HG02678 (cell line): ENCODE measurements around the gene KLF13.
"Not testable (repeated sequence)": the region's sequence is repeated elsewhere in the genome, so short reads cannot be mapped to it uniquely, and the experiment has no call there.

Experiments used
- ATAC-seq: cut with Tn5 transposase; IDR thresholded peaks from one replicate; pipeline ENCODE4 v1.9.1; 2021; ENCODE audit warnings: mild to moderate bottlenecking, moderate library complexity; ENCODE audit not compliant: unreplicated experiment

KLF13 gene

DNA sequence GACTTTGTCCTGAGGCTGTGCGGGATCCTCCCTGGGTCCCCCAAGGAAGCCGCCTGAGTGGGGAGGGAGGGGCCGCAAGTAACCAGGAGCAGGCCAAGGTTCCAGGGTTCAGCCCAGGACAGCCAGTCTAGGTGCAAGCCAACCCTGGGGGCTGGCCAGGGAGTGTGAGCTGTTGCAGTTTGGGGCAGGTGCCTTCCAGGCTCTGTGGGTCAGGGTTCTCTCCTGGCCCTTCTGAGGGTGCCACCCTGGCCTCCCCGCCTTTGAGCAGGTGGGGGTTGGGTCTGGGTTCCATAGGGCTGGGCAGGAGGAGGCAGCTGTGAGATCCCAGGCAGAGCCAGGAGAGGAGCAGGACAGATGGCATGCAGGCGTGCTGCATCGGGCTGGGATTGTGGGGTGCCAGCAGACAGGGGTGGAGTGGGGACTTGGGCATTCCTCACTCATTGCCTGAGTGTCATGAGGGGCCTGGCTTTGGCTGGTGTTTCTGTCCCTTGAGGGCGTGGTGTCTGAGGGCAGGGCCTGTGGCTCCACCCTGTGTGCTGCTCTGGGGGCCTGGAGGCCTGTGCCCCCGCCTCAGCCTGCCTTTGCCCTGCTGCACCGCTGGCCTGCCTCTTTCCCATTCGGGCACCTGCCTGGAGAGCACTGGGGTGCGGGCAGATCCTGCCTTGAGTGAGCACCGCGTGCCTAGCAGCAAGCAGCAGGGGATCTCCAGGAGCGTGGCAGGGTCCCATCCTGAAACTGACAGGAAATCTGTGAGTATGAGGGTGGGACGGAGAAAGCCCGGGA is 18.4 kb downstream of the KLF13 start:
- ATAC-seq = peak; percentile 38

DNA sequence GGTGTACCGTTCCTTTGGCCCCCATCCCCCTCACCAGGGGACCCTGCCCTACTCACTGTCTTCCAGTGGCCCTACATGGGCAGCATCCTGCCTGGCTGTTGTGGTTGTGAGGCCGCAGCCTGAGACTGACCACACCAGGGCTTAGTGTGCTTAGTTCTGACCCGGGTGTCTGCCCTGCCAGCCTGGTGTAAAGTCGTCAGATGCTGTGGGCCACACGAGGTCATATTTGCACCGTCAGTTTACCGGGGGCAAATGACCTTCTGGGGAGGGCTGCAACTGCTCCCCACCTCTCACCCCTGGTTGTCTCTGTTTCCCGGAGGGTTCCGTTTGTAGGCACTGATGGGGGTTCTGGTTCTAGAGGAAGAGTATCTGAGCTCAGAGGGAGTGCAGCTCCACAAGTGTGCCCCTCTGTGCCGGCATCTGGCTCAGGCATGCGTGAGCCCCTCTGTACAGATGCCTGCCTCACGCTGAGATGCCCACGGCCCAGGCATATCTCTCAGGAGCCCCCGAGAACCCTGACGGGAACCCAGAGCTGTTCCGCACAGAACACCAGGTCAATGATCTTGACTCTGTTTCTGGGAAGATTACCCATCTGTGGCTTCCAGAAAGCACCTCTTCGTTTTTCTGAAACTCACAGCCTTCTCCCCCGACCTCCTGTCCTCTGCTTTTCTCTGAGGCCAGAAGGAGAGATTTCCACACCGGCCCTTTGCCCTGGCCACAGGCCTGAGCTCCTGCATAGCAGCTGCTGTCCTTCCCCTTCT is 19.2 kb downstream of the KLF13 start:
- peak; percentile 38 for ATAC-seq

DNA sequence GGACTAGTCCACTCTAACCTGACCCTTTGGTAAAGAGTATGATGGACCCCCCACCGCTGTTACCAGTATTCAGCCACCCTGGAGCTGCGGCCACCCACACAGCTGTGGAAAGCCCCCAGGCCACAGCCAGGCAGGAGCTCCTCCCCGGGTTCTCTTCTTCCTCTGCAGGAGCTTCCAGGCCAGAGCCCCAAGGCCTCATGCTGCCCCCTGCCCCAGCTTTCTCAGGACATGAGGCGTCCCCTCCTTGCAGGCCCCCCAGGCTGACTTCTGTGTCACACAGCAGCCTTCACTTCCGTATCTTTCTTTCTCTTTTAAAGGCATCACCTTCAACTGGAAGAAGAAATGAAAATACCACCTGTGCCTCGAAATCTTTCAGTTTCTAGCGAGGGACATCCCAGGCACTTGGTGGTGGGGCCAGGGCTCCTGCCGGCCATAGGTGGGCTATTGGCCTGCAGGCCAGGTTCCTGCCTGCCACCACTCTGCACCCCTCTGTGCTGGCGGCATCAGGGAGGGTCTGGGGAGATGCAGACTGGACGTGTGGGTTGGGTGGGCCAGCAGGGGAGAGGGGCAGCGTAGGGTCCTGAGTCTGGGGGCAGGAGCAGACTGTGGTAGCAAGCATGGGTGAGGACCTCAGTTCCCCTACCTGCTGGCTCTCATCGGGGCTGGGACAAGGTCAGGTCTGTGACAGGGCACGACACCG is 19.9 kb downstream of the KLF13 start:
- peak; percentile 54 for ATAC-seq

DNA sequence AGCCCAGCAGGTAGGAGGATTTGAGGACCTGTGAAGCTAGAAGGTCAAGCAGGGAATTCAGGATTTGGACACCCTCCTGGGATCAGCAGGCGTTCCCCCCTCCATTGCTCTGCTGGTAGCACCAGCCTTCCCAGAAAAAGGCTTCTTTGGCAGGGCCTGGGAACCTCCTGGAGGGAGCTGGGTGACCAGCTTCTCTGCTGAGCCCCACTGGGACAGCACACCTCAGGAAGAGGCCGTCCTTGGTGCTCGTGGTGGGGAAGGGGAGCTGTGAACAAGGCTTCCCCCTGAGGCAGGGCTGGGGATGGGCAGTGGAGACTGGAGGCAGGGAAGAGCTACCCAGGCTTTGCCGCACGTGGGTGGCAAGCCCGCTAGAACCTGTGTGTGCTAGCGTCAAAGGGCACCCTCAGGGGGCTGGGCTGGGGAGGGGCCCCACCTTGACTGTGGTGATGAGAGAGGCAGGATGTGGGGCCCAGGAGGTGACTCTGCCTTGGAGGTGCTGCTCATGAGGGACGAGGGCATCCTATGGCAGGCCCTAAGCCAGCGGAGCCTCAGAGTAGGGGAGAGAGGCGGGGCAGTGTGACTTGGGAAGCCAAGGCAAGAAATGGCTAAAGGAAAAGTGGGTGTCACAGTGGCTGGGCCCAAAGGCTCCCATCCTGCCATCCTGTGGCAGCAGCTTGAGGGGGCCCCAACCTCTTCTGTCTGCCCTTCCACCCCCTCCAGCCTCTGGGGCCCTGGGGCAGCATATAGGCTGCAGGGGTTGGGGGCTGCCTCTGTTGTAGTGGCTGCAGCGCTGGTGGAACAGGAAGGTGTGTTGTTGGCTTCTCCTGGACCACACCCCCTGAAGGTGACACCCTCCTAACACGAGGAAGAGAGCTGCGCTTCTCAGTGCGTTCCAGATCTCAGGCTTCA is 20.7 kb downstream of the KLF13 start:
- no peak for ATAC-seq

DNA sequence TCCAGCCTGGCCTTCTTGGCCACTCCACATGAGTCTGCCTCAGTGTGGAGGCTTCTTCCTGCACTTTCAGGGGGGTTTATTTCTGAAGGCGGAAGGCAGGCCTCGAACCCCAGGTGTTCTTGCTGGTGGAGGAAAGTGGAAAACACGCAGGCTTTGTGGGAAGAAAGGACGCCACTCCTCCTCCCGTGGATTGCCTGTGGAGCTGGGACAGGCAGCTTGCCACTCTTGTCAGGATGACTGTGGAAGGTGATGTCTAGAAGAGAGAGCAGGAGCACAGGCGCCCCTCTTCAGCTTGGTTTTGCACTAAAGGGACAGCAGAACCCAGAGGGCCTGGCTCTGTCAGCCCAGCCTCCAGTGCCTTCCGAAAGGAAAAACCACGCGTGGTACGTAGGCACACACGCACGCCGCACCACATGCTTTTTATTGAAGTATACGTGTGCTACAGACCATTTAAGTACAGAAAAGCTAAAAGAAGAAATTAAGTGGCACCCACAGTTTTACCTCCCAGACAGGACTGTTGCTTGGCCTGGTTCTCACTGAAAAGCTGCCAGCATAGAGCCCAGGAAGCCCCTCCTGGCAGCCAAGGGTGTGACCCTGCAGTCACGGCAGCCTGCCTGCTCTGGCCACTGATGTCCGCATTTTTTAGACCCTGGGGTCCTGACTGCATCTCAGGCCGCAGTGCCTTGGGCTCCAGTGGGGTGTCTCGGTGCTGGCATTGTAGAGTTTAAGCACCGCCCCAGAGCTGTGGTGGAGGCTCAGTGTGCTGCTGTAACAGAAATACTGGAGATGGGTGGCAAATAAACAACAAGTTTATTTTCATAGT is 21.6 kb downstream of the KLF13 start:
- ATAC-seq = no peak

DNA sequence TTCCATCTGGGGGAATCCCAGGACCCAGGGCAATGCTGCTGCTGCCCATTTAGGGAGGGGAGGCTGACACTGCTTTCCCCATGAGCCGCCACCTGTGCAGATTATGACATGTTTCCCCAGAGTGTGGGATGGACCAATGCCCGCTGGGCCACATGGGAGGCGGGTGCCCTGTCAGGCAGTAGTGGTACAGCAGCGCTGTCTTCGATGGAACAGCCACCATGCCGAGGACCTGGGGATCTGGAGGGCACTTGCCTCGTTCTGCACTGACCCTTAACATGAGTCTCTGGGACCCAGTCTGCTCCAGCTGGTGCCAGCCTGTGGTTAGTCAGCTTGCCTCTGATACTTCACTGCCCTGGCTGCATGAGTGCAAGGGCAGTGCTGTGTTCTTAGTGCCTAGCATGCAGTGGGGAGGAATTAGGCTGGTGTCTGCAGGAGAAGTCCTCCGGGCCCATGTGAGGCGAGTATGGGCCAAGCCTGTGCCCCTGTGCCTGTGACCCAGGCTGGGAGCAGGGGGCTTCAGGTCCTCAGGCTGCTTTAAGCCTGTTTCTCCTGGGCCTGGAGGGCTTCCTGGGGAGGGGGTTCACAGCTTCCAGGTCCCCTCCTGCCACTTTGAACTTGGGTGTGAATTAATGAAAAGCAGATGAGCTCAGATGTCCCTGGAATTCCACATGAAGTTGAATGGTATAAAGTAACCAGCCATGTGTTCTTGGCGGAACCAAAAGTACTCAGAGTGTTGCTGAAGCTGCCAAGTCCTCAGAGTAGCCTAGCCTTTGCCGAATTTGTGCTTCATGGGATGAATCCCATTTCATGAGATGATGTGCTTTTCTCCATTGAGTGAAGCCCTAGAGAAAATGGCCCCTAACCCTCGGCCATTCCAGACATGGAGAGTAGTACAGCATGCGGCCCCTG is 22.9 kb downstream of the KLF13 start:
- ATAC-seq = no peak

DNA sequence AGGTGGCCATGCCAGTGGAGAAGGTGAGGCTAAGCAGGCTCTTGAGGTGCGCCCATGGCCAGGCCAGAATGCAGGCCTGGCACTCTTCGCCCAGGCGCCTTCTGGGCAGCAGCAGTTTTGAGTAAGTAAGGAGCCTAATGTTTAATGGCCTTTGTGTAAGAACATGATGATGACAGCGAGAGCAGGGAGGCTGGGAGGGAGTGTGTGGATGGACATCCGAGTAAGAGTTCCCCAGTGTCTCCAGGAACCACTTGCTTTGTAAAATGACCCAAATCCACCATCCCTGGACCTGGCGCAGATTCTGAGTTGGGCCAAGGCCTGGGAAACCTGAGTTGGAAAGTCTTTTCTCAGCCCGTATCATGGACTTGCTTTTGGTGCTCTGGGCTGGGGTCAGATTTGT is 24.1 kb downstream of the KLF13 start:
- ATAC-seq = no peak

DNA sequence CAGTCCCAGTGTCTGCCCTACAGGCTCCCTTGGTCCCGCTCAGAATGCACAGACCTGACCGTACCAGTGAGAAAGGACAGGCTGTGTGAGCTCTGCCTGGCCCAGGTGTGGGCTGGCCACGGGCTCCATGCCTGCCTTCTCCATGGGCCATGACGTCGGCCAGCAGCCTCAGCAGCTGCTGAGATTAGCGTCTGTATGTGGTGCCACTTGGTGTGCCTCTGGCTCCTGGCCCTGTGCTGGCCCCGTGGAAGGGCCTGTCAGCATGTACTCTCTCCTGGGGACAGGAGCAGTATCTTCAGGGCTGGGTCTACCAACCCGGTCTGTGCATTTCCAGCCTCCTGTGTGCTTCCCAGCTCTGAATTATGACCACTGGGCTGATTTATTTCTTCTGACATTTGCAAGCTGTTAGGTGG is 25.7 kb downstream of the KLF13 start:
- no peak for ATAC-seq

DNA sequence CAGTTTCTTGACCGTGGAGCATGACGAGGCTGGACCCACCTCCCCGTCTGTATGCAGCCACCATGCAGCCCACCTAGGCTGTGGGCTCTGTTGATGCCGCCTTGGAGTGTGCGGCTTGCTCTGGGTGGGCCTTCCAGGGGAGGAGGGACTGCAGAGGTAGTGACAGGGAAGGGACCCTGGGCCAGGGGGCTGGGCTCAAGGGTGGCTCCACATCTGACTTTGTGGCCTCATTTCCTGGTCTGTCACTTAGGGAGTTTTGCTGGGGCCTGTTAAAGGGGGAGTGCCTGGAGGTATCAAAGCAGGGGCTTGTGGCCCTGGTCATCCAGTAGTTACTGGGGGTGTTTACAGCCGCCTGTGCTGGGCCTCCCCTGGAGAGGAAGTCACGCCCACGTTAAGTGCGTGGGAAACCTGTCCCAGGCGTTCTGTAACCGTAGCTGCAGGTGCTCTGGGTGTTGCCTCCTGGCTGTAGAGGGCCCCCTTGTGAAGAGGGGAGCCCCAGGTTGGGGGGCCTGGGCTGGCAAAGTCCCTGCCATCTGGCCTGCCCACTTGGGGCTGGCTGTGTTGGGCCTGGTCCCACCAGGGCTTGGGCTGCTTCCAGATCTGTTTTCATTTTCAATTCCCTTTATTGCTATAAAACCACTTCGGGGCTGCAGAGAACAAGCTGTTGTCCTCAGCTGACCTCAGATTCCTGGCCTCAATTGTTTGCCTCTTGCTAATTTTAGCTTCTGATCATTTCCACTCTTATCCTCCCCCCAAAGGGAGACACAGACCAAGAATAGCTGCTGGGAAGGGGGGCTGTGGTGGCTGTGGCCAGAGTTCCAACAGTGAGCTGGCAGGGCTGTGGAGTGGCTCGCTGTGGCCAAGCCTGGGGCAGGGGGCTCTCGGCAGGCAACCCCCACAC is 26.5 kb downstream of the KLF13 start:
- peak; percentile 66 for ATAC-seq

DNA sequence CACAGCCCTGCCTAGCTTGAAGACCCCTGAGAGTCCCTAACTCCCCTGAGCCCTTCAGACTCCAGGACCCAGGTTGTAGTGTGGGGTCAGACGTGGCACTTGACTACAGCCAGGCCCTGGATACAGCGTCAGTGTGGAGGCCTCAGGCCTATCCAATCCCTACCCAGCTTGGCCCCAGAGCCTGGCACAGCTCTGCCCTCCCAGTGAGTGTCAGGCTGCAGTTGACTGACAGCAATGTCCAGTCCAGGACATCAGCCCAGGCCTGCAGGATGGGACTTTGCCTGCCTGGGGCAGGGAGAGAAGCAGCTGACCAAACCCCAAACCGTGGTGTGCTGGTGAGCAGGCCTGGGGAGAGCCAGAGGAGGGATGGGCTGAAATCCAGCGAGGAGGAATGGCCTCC is 27.3 kb downstream of the KLF13 start:
- no peak for ATAC-seq

DNA sequence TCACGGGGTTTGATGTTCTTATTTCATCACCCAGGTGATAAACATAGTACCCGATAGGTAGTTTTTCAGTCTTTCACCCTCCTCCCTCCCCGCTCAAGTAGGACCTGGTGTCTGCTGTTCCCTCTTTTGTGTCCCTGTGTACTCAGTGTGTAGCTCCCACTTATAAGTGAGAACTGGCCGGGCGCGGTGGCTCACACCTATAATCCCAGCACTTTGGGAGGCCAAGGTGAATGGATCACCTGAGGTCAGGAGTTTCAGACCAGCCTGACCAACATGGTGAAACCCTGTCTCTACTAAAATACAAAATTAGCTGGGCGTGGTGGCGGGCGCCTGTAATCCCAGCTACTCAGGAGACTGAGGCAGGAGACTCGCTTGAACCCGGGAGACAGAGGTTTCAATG is 29.5 kb downstream of the KLF13 start:
- not testable (repeated sequence) for ATAC-seq

DNA sequence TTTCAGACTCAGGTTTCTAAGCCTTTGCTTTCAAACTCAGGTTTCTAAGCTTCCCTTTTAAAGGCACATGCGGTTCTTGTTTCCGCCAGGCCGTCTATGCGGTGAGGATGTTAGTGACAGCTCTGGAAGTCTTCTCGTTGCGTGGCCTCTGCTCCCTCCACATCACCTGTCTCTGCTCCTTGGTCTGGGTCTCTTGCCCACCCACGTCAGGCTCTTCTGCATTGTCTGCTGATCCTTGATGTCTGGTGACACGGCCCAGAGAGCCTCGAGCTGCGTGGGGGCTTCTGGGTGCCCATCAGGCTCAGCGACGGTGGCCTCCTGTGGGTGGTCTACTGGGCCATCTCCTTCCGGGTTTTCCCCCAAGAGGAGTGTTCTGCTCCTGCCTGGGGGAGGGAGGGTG is 30.5 kb downstream of the KLF13 start:
- ATAC-seq = no peak

DNA sequence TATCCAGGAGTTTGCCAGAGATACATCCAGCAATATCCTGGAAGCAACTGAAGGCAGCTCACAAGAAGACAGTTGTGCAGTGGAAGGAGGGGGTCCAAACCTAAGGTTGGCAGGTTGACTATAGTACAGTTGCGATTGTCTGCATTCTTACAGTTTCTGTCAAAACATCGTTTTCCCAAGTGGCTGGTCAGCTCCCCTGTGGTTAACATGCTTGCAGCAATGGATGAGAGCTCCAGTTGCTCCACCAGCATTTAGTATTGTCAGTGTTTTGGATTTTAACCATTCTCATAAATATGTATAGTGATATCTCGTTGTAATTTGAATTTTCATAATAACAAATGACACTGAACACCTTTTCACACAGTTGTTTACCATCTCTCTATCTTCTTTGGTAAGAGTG is 31.5 kb downstream of the KLF13 start:
- ATAC-seq = no peak

DNA sequence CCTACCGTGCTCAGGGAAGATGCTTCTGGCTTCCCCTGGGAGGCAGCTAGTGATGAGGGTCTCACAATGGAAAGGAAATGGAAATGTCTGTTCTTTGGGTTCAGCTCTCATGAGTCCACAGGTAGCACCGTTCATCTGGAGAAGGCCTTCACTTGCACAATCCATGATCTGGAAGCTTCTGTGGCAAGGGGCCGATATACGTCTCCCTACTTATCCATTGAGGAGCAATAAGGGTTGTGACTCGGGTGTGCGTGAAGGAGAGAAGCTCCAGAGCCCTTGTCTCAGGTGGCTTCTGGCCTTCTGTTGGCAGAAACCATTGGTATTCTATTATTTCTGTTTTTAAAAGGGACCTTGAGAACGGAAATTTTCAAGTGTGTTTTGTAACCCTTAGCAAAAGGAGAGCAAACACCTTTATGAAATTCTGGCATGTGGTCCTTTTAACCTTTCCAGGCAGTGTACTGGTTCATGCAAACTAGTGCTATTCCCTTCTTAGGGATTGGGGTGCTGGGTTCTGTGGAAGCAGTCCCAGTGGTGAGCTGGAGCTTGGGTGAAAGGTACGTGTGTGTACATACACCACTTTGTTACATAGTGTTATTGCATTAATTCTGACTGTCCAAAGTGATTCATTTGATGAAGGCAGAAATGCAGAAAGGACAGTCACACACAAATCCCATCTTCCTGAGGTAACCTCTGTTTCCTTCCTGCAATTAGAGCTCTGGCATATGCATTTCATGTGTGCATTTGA is 32.5 kb downstream of the KLF13 start:
- no peak for ATAC-seq

DNA sequence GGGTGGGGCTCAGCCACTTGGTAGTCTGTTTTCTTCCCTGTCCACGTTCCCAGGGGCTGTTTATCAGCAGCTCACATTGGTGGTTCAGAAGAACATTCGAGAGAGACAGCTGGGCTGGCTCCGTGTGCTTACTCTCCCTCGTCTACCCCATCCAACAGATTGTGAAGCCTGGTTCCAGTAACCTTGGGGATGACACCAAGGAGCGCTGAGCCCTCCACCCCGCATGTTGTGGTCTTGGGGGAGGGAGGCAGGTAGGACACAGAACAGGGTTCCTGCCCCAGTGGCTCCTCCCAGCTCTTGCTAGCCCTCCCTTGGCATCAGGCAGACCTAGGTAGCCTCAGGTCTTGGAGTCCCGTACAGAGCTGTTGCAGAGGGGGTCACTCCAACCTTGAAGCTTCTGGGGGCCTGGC is 33.1 kb downstream of the KLF13 start:
- no peak for ATAC-seq

DNA sequence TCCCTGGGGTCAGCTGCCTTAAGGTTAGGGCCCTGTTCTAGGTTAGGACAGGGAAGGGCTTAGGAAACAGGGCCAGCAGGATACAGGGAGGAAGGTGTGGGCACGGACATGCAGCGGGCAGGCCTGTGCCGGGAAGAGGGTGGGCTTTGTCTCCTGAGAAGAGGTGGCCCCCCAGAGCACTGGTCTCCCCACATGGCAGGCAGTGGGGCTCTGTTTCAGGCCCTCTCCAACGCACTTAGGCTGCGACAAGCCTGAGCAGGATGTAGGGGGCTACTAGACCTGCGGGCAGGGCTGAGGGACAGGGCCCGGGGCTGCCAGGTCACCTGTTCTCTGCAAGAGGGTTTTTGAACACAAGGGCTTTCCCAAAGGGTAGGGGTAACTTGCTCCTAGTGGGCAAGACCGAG is 33.5 kb downstream of the KLF13 start:
- no peak for ATAC-seq
